Subcutaneous abdominal adipose tissue (tissue), 5 donors: ENCODE measurements around the gene OGFOD1.

Source experiments
- H3K27ac ChIP-seq: one replicate; pipeline ENCODE4 v1.7.0; 2013; ENCODE audit warnings: low read depth, mild to moderate bottlenecking, inconsistent platforms, low read length, moderate library complexity
- H3K27me3 ChIP-seq, 5 donors: one replicate each; pipeline ENCODE4 v1.7.0; 2013; ENCODE audit warnings: low read length in 5 of 5, inconsistent platforms in 1 of 5; ENCODE audit not compliant: control insufficient read depth in 5 of 5, insufficient read depth in 4 of 5
- H3K36me3 ChIP-seq, 5 donors: one replicate each; pipeline ENCODE4 v1.7.0; 2013; ENCODE audit warnings: low read length in 5 of 5; ENCODE audit not compliant: control insufficient read depth in 5 of 5, insufficient read depth in 5 of 5
- H3K4me1 ChIP-seq, 5 donors: one replicate each; pipeline ENCODE4 v1.7.0; 2013; ENCODE audit warnings: low read length in 5 of 5, mild to moderate bottlenecking in 3 of 5, moderate library complexity in 1 of 5; ENCODE audit not compliant: control insufficient read depth in 5 of 5, insufficient read depth in 5 of 5
- H3K4me3 ChIP-seq, 5 donors: one replicate each; pipeline ENCODE4 v1.7.0; 2013; ENCODE audit warnings: low read length in 5 of 5, low read depth in 1 of 5
- H3K9ac ChIP-seq, 5 donors: one replicate each; pipeline ENCODE4 v1.7.0; 2013; ENCODE audit warnings: low read length in 5 of 5, mild to moderate bottlenecking in 4 of 5, moderate library complexity in 3 of 5
- H3K9me3 ChIP-seq, 5 donors: one replicate each; pipeline ENCODE4 v1.7.0; 2013; ENCODE audit warnings: low read length in 5 of 5; ENCODE audit not compliant: control insufficient read depth in 5 of 5
- donor health status: healthy.
- donor health status: healthy.
- donor health status: healthy.
- donor health status: healthy.
- donor health status: healthy.

OGFOD1 gene

GRCh38 chr16:56425439-56425832, 25.9 kb upstream of the OGFOD1 start, which contains the start of gene AMFR:
Gene AMFR, minus strand, starts transcription at chr16:56425545. Its CDS starts 218 bp downstream, at chr16:56425327.
- no peaks in the 10 kb centered on the region for H3K27me3 ChIP-seq
- peaks cover 0 to 4% (median 2%) of the 10 kb centered on the region in 5 donors for H3K36me3 ChIP-seq
- peak within 1 kb of the TSS; percentile 75 to 89 (median 79) for H3K4me3 ChIP-seq
- no peaks in the 10 kb centered on the region for H3K9me3 ChIP-seq
- H3K4me1 ChIP-seq: peaks cover 0 to 32% (median 26%) of the 10 kb centered on the region in 5 donors
- H3K27ac ChIP-seq: peak within 1 kb of the TSS; percentile 48
- peak within 1 kb of the TSS; percentile 75 to 91 (median 84) for H3K9ac ChIP-seq

- Histone ChIP-seq H3K9me3 (no peaks in the 10 kb centered on the region), H3K4me1 (peaks cover 0 to 32% (median 26%) of the 10 kb centered on the region in 5 donors), H3K9ac (no peak overlapping the region), H3K36me3 (peaks cover 9 to 12% (median 11%) of the 10 kb centered on the region in 5 donors), H3K27me3 (no peaks in the 10 kb centered on the region), H3K4me3 (no peak overlapping the region), H3K27ac (no peak overlapping the region)
These were observed 24.8 kb upstream of the OGFOD1 start for GRCh38 chr16:56426585-56426984.

GRCh38 chr16:56428091-56428490, 23.3 kb upstream of the OGFOD1 start:
- H3K9ac ChIP-seq: no peak overlapping the region
- no peaks in the 10 kb centered on the region for H3K9me3 ChIP-seq
- H3K36me3 ChIP-seq: peaks cover 12 to 22% (median 18%) of the 10 kb centered on the region in 5 donors
- no peak overlapping the region for H3K4me3 ChIP-seq
- H3K27me3 ChIP-seq: no peaks in the 10 kb centered on the region
- no peak overlapping the region for H3K27ac ChIP-seq
- H3K4me1 ChIP-seq: peaks cover 0 to 18% (median 14%) of the 10 kb centered on the region in 5 donors

GRCh38 chr16:56436258-56436657, 15.1 kb upstream of the OGFOD1 start:
- H3K27me3 ChIP-seq: no peaks in the 10 kb centered on the region
- no peak overlapping the region for H3K27ac ChIP-seq
- H3K36me3 ChIP-seq: peaks cover 32 to 57% (median 47%) of the 10 kb centered on the region in 5 donors
- no peak overlapping the region for H3K9ac ChIP-seq
- no peaks in the 10 kb centered on the region for H3K4me1 ChIP-seq
- no peaks in the 10 kb centered on the region for H3K9me3 ChIP-seq
- no peak overlapping the region for H3K4me3 ChIP-seq

- Histone ChIP-seq H3K36me3 (peaks cover 36 to 49% (median 44%) of the 10 kb centered on the region in 5 donors), H3K9me3 (no peaks in the 10 kb centered on the region), H3K4me3 (no peak overlapping the region), H3K9ac (no peak overlapping the region), H3K27ac (no peak overlapping the region), H3K4me1 (no peaks in the 10 kb centered on the region), H3K27me3 (no peaks in the 10 kb centered on the region)
These were observed 13.3 kb upstream of the OGFOD1 start for GRCh38 chr16:56438038-56438437.

- Histone ChIP-seq H3K4me1 (peaks cover 0 to 29% (median 22%) of the 10 kb centered on the region in 5 donors), H3K27ac (no peak overlapping the region), H3K27me3 (no peaks in the 10 kb centered on the region), H3K4me3 (no peak overlapping the region), H3K9me3 (no peaks in the 10 kb centered on the region), H3K9ac (no peak overlapping the region), H3K36me3 (peaks cover 19 to 38% (median 23%) of the 10 kb centered on the region in 5 donors)
These were observed 4.1 kb upstream of the OGFOD1 start for GRCh38 chr16:56447286-56447685.

GRCh38 chr16:56448005-56448404, 3.3 kb upstream of the OGFOD1 start:
- Histone ChIP-seq H3K9ac (peak overlapping the region in 1 of 5 donors; percentile 18), H3K36me3 (peaks cover 16 to 38% (median 21%) of the 10 kb centered on the region in 5 donors), H3K27ac (no peak overlapping the region), H3K4me3 (no peak overlapping the region), H3K27me3 (no peaks in the 10 kb centered on the region), H3K9me3 (no peaks in the 10 kb centered on the region), H3K4me1 (peaks cover 0 to 34% (median 28%) of the 10 kb centered on the region in 5 donors)

GRCh38 chr16:56450275-56450985, 924 bp upstream of the OGFOD1 start:
- H3K27ac ChIP-seq: peak overlapping the region; percentile 91

GRCh38 chr16:56451753-56452689, 667 bp downstream of the OGFOD1 start:
- Histone ChIP-seq H3K9ac (peak overlapping the region; percentile 74 to 95 (median 90)), H3K27ac (peak overlapping the region; percentile 91), H3K4me1 (peaks cover 0 to 35% (median 28%) of the 10 kb centered on the region in 5 donors), H3K9me3 (no peaks in the 10 kb centered on the region), H3K27me3 (no peaks in the 10 kb centered on the region), H3K4me3 (peak overlapping the region; percentile 78 to 96 (median 95)), H3K36me3 (peaks cover 18 to 35% (median 28%) of the 10 kb centered on the region in 5 donors)

More at GRCh38 chr16:56450275-56450985, 924 bp upstream of the OGFOD1 start:
- peak overlapping the region; percentile 16 to 95 (median 80) for H3K9ac ChIP-seq
- H3K36me3 ChIP-seq: peaks cover 16 to 34% (median 26%) of the 10 kb centered on the region in 5 donors
- H3K27me3 ChIP-seq: no peaks in the 10 kb centered on the region
- H3K4me1 ChIP-seq: peaks cover 0 to 35% (median 28%) of the 10 kb centered on the region in 5 donors
- H3K4me3 ChIP-seq: peak overlapping the region; percentile 78 to 96 (median 95)
- no peaks in the 10 kb centered on the region for H3K9me3 ChIP-seq
